IMR-90 (cell line): Measurements from ENCODE around the gene ARL6IP5. TPM values are rescaled to one million over a fixed set of nuclear protein-coding genes. Genes with fewer than 3 reads are reported as not detected.
A peak's percentile ranks its signal among the peaks of the same experiment; 100 is the strongest.

Experiments used
- ATAC-seq: fragments of 200-7000 bp; cut with Tn5 transposase; 2 replicates; pipeline ENCODE4 v1.9.1; 2020; ENCODE audit warnings: low read depth, mild to moderate bottlenecking, moderate library complexity
- BruUV-seq: library from RNA; stranded (reverse); fragments of 400-500 nt; replicated peaks from 2 replicates; lab custom pipeline; 2021; lab: Mats Ljungman, UMichigan
- CTCF ChIA-PET: fragments of 300-600 bp; formaldehyde crosslinking; extraction: SDS; loops from one replicate; lab custom pipeline; 2021; ENCODE audit warnings: antibody characterized with exemption; lab: Yijun Ruan, JAX
- POLR2A ChIA-PET: fragments of 300-600 bp; sonication (Branson Sonifier 250); formaldehyde crosslinking; loops from one replicate; lab custom pipeline; 2022; ENCODE audit warnings: antibody characterized with exemption; ENCODE audit not compliant: unreplicated experiment; lab: Charles Lee
- DNase-seq: peaks from one replicate; pipeline ENCODE4 v3.0.0; 2013
- H2AFZ ChIP-seq: replicated peaks from 2 replicates; pipeline ENCODE3; 2013; ENCODE audit warnings: low read length, mild to moderate bottlenecking; ENCODE audit not compliant: poor library complexity
- H2AK5ac ChIP-seq: 2 replicates; pipeline ENCODE4 v1.6.1; 2013; ENCODE audit warnings: low read depth, low read length, inconsistent platforms
- H2AK9ac ChIP-seq: replicated peaks from 2 replicates; pipeline ENCODE3; 2013; ENCODE audit warnings: mild to moderate bottlenecking, low read depth, low read length, moderate library complexity; ENCODE audit not compliant: poor library complexity
- H2BK120ac ChIP-seq: 2 replicates; pipeline ENCODE4 v1.6.1; 2013; ENCODE audit warnings: low read depth, low read length, inconsistent platforms
- H2BK15ac ChIP-seq: 3 replicates; pipeline ENCODE4 v1.6.1; 2013; ENCODE audit warnings: low read depth, low read length, inconsistent platforms
- H2BK20ac ChIP-seq: 2 replicates; pipeline ENCODE4 v1.6.1; 2013; ENCODE audit warnings: low read depth, mild to moderate bottlenecking, inconsistent platforms, low read length, moderate library complexity
- H2BK5ac ChIP-seq: 2 replicates; pipeline ENCODE4 v1.6.1; 2013; ENCODE audit warnings: mild to moderate bottlenecking, low read depth, low read length, inconsistent platforms; ENCODE audit not compliant: poor library complexity, severe bottlenecking
- H3K14ac ChIP-seq: replicated peaks from 2 replicates; pipeline ENCODE4 v1.6.1; 2013; ENCODE audit warnings: low read depth, low read length, inconsistent platforms
- H3K18ac ChIP-seq: 2 replicates; pipeline ENCODE4 v1.6.1; 2013; ENCODE audit warnings: low read depth, low read length, control low read depth
- H3K23ac ChIP-seq: 2 replicates; pipeline ENCODE4 v1.6.1; 2013; ENCODE audit warnings: low read depth, low read length, inconsistent platforms
- H3K27ac ChIP-seq: 2 replicates; pipeline ENCODE4 v1.5.1; 2013; ENCODE audit warnings: mild to moderate bottlenecking, control low read depth, low read length; ENCODE audit not compliant: insufficient read depth
- H3K27me3 ChIP-seq: 2 replicates; pipeline ENCODE4 v1.6.1; 2013; ENCODE audit warnings: low read length; ENCODE audit not compliant: control insufficient read depth, insufficient read depth
- H3K36me3 ChIP-seq: 2 replicates; pipeline ENCODE4 v1.6.1; 2013; ENCODE audit warnings: low read length, mixed read lengths; ENCODE audit not compliant: control insufficient read depth, insufficient read depth
- H3K4ac ChIP-seq: 2 replicates; pipeline ENCODE4 v1.6.1; 2013; ENCODE audit warnings: low read depth, low read length, inconsistent platforms
- H3K4me1 ChIP-seq: 2 replicates; pipeline ENCODE4 v1.6.1; 2013; ENCODE audit warnings: low read length, mixed read lengths; ENCODE audit not compliant: control insufficient read depth, insufficient read depth
- H3K4me2 ChIP-seq: 2 replicates; pipeline ENCODE4 v1.6.1; 2013; ENCODE audit warnings: low read depth, mild to moderate bottlenecking, control low read depth, low read length, moderate library complexity
- H3K4me3 ChIP-seq: 2 replicates; pipeline ENCODE4 v1.5.1; 2013; ENCODE audit warnings: low read depth, mild to moderate bottlenecking, control low read depth, low read length, moderate library complexity; ENCODE audit not compliant: insufficient read depth
- H3K56ac ChIP-seq: 2 replicates; pipeline ENCODE4 v1.6.1; 2013; ENCODE audit warnings: low read length, inconsistent platforms; ENCODE audit not compliant: insufficient read depth; ENCODE audit errors: extremely low read depth
- H3K79me1 ChIP-seq, 2 experiments: 2 replicates each; pipeline ENCODE4 v1.6.1; 2013; ENCODE audit warnings: low read length in 2 of 2, inconsistent platforms in 1 of 2, low read depth in 1 of 2
- H3K9ac ChIP-seq: 2 replicates; pipeline ENCODE4 v1.6.1; 2013; ENCODE audit warnings: low read depth, low read length, control low read depth
- H3K9me1 ChIP-seq: 2 replicates; pipeline ENCODE4 v1.6.1; 2013; ENCODE audit warnings: low read length, inconsistent platforms; ENCODE audit not compliant: insufficient read depth
- H3K9me3 ChIP-seq: 2 replicates; pipeline ENCODE4 v1.6.1; 2013; ENCODE audit warnings: low read length; ENCODE audit not compliant: control insufficient read depth, insufficient read depth
- H4K20me1 ChIP-seq: 2 replicates; pipeline ENCODE4 v1.6.1; 2013; ENCODE audit warnings: low read length, inconsistent platforms; ENCODE audit not compliant: insufficient read depth
- H4K5ac ChIP-seq: 2 replicates; pipeline ENCODE4 v1.6.1; 2013; ENCODE audit warnings: mild to moderate bottlenecking, low read depth, low read length, control low read depth
- H4K8ac ChIP-seq, 2 experiments: 2 replicates each; pipeline ENCODE4 v1.6.1; 2013; ENCODE audit warnings: low read depth in 2 of 2, low read length in 2 of 2, control low read depth in 1 of 2, inconsistent platforms in 1 of 2
- H4K91ac ChIP-seq: 2 replicates; pipeline ENCODE4 v1.6.1; 2013; ENCODE audit warnings: low read depth, low read length, inconsistent platforms; ENCODE audit not compliant: insufficient read depth
- BHLHE40 ChIP-seq: fragments of 150-350 bp; IDR thresholded peaks from 2 replicates; pipeline ENCODE4 v1.6.1; 2016; ENCODE audit warnings: mild to moderate bottlenecking, low read depth, low read length
- CEBPB ChIP-seq: IDR thresholded peaks from 2 replicates; pipeline ENCODE4 v1.6.1; 2012; ENCODE audit warnings: low read depth, low read length, improper control_type of control experiment
- CHD1 ChIP-seq: IDR thresholded peaks from 2 replicates; pipeline ENCODE4 v1.6.1; 2012; ENCODE audit warnings: low read depth, low read length, improper control_type of control experiment
- FOS ChIP-seq: fragments of 150-350 bp; IDR thresholded peaks from 2 replicates; pipeline ENCODE4 v1.6.1; 2016; ENCODE audit warnings: low read depth, low read length
- MAFK ChIP-seq: IDR thresholded peaks from 2 replicates; pipeline ENCODE4 v1.6.1; 2012; ENCODE audit warnings: low read depth, low read length, improper control_type of control experiment
- MAZ ChIP-seq: IDR thresholded peaks from 2 replicates; pipeline ENCODE4 v1.6.1; 2012; ENCODE audit warnings: low read depth, mild to moderate bottlenecking, low read length, improper control_type of control experiment, moderate library complexity, borderline replicate concordance
- MXI1 ChIP-seq: IDR thresholded peaks from 2 replicates; pipeline ENCODE4 v1.6.1; 2012; ENCODE audit warnings: low read depth, mild to moderate bottlenecking, low read length, moderate library complexity, borderline replicate concordance
- NFE2L2 ChIP-seq: fragments of 150-350 bp; IDR thresholded peaks from 2 replicates; pipeline ENCODE4 v1.6.1; 2016; ENCODE audit warnings: low read depth, mild to moderate bottlenecking, low read length
- POLR2A ChIP-seq: IDR thresholded peaks from 2 replicates; pipeline ENCODE4 v1.6.1; 2012; ENCODE audit warnings: mild to moderate bottlenecking, low read depth, low read length
- RAD21 ChIP-seq: IDR thresholded peaks from 2 replicates; pipeline ENCODE4 v1.6.1; 2012; ENCODE audit warnings: low read length, improper control_type of control experiment
- RCOR1 ChIP-seq: IDR thresholded peaks from 2 replicates; pipeline ENCODE4 v1.6.1; 2012; ENCODE audit warnings: mild to moderate bottlenecking, low read length, improper control_type of control experiment; ENCODE audit not compliant: insufficient replicate concordance
- RFX5 ChIP-seq: IDR thresholded peaks from 2 replicates; pipeline ENCODE4 v1.8.0; 2012; ENCODE audit warnings: low read depth, mild to moderate bottlenecking, low read length, moderate library complexity
- SMC3 ChIP-seq: fragments of 150-350 bp; IDR thresholded peaks from 2 replicates; pipeline ENCODE4 v1.6.1; 2016; ENCODE audit warnings: low read depth, mild to moderate bottlenecking, antibody characterized with exemption, low read length, moderate library complexity
- WGBS, 2 experiments: methylation state at CpG; one replicate each; pipeline versions ENCODE4 v1.1.5 to v1.1.7; 2013; ENCODE audit warnings: missing lambda C conversion rate in 2 of 2; ENCODE audit not compliant: insufficient read length in 1 of 2; ENCODE audit errors: extremely low coverage in 2 of 2; 5-methylcytosine and 5-hydroxymethylcytosine counted together
- dilution Hi-C: fragments of 300-500 bp; cut with HindIII; formaldehyde crosslinking; loops from one replicate; pipeline ENCODE4 v1.14.3; 2018; ENCODE audit warnings: low sequenced_read_pairs; ENCODE audit not compliant: unreplicated experiment
- in situ Hi-C: fragments of 300-500 bp; cut with MboI; formaldehyde crosslinking; loops from 3 replicates; pipeline ENCODE4 v1.14.3; 2019; ENCODE audit warnings: low sequenced_read_pairs, inconsistent platforms, mixed read lengths
- intact Hi-C: fragments of 100-400 bp; cut with micrococcal nuclease; formaldehyde crosslinking; loops from 2 replicates; pipeline ENCODE4 v1.10.0; 2022
- polyA plus RNA-seq, 3 experiments: library from polyadenylated mRNA; depleted of rRNA; stranded (reverse); fragments of >200 nt; gene quantifications; 2 replicates each; pipeline ENCODE4 v1.2.3, GENCODE V29; 2012; ENCODE audit warnings: low replicate concordance in 1 of 3
- total RNA-seq: library from RNA; depleted of rRNA; stranded (reverse); fragments of >200 nt; gene quantifications from 2 replicates; pipeline ENCODE4 v1.2.3, GENCODE V29; 2012
- TF ChIP-seq, protein P1 (sequence below): fragments of 150-350 bp; IDR thresholded peaks from 2 replicates; pipeline ENCODE4 v1.6.1; 2017; ENCODE audit warnings: mild to moderate bottlenecking, antibody characterized with exemption, low read length, low read depth
- TF ChIP-seq, protein P2 (sequence below): fragments of 150-350 bp; IDR thresholded peaks from 2 replicates; pipeline ENCODE4 v1.6.1; 2016; ENCODE audit warnings: low read depth, mild to moderate bottlenecking, low read length, moderate library complexity, borderline replicate concordance
- TF ChIP-seq, protein P3 (sequence below): conservative IDR thresholded peaks from 2 replicates; pipeline ENCODE4 v1.5.1; 2012; ENCODE audit warnings: mild to moderate bottlenecking, low read depth, low read length, improper control_type of control experiment

The ARL6IP5 gene
- total and polyA plus RNA-seq, 2 of the 4 experiments (the other 2 are of a cell fraction) = 76.4 to 98.8 TPM

DNA sequence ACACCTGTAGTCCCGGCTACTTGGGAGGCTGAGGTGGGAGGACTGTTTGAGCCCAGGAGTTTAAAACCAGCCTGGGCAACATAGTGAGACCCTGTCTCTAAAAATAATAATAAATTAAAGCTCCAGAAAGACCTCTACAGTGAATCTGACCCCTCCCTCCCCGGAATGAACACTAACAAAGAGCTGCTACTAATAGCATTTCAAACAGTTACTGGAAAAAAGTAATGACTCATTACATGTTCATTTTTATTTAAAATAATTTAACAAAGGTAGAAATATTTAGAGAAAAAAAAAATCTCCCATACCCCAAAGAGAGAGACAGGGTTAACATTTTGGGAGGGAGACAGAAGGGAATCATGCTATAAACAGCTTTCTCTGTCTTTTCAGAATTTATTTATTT, 2.4 kb upstream of the ARL6IP5 start:
- Histone ChIP-seq H3K9me1 (peaks cover 7% of the 10 kb centered on the region), H3K14ac (no peak overlapping the region), H3K4me3 (no peak overlapping the region), H3K4ac (peak overlapping the region; percentile 31; the same call in 1 of the 2 replicates), H2AK9ac (no peak overlapping the region), H2AK5ac (peak overlapping the region; percentile 35; the same call in 1 of the 2 replicates), H3K18ac (no peak overlapping the region), H4K20me1 (peaks cover 4% of the 10 kb centered on the region; the same call in 1 of the 2 replicates), H4K8ac (peak overlapping the region in 1 of 2 experiments; percentile 39; a peak in 1 of 4 replicates), H3K36me3 (peaks cover under 1% of the 10 kb centered on the region; the same call in 1 of the 2 replicates), H4K5ac (no peak overlapping the region), H3K9me3 (no peaks in the 10 kb centered on the region), H3K27me3 (no peaks in the 10 kb centered on the region), H2BK120ac (peak overlapping the region; percentile 52), H3K27ac (no peak overlapping the region), H2BK5ac (peak overlapping the region; percentile 68), H3K4me2 (no peak overlapping the region), H3K56ac (no peak overlapping the region), H3K4me1 (peaks cover 11% of the 10 kb centered on the region), H2BK15ac (0 out of 3 replicates have a peak overlapping the region, but pooled peaks have one; percentile 23), H3K23ac (0 out of 2 replicates have a peak overlapping the region, but pooled peaks have one; percentile 6), H2AFZ (no peak overlapping the region), H3K9ac (no peak overlapping the region), H4K91ac (no peak overlapping the region), H3K79me1 (peaks cover 0 to 43% of the 10 kb centered on the region in 2 experiments), H2BK20ac (peak overlapping the region; percentile 30; the same call in 1 of the 2 replicates)
- BruUV-seq = no TSS peak
- in situ Hi-C loops (no loop called here), dilution Hi-C loops (no loop called here), intact Hi-C loops (loop anchor here (10.0 kb wide), 2 partner anchors 782 to 862 kb away; no protein-coding TSS in a partner anchor)
- ATAC-seq = no peak
- DNase-seq = no peak
- no peak for TF ChIP-seq SMC3
- TF ChIP-seq RAD21 = no peak
- no peak for TF ChIP-seq POLR2A
- no peak for TF ChIP-seq CEBPB
- no peak for TF ChIP-seq NFE2L2
- TF ChIP-seq, protein P1, sequence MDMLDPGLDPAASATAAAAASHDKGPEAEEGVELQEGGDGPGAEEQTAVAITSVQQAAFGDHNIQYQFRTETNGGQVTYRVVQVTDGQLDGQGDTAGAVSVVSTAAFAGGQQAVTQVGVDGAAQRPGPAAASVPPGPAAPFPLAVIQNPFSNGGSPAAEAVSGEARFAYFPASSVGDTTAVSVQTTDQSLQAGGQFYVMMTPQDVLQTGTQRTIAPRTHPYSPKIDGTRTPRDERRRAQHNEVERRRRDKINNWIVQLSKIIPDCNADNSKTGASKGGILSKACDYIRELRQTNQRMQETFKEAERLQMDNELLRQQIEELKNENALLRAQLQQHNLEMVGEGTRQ = no peak
- TF ChIP-seq CHD1 = no peak
- TF ChIP-seq MAZ = no peak
- TF ChIP-seq, protein P2, sequence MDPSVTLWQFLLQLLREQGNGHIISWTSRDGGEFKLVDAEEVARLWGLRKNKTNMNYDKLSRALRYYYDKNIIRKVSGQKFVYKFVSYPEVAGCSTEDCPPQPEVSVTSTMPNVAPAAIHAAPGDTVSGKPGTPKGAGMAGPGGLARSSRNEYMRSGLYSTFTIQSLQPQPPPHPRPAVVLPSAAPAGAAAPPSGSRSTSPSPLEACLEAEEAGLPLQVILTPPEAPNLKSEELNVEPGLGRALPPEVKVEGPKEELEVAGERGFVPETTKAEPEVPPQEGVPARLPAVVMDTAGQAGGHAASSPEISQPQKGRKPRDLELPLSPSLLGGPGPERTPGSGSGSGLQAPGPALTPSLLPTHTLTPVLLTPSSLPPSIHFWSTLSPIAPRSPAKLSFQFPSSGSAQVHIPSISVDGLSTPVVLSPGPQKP = no peak
- TF ChIP-seq FOS = no peak
- TF ChIP-seq, protein P3, sequence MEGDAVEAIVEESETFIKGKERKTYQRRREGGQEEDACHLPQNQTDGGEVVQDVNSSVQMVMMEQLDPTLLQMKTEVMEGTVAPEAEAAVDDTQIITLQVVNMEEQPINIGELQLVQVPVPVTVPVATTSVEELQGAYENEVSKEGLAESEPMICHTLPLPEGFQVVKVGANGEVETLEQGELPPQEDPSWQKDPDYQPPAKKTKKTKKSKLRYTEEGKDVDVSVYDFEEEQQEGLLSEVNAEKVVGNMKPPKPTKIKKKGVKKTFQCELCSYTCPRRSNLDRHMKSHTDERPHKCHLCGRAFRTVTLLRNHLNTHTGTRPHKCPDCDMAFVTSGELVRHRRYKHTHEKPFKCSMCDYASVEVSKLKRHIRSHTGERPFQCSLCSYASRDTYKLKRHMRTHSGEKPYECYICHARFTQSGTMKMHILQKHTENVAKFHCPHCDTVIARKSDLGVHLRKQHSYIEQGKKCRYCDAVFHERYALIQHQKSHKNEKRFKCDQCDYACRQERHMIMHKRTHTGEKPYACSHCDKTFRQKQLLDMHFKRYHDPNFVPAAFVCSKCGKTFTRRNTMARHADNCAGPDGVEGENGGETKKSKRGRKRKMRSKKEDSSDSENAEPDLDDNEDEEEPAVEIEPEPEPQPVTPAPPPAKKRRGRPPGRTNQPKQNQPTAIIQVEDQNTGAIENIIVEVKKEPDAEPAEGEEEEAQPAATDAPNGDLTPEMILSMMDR = no peak
- TF ChIP-seq RCOR1 = no peak
- no peak for TF ChIP-seq BHLHE40
- no peak for TF ChIP-seq RFX5
- no peak for TF ChIP-seq MAFK
- TF ChIP-seq MXI1 = no peak
- WGBS, 2 experiments = no CpG with 5 or more reads among the region's 2 CpGs
- ChIA-PET POLR2A (no interaction called here), CTCF (interaction anchor here (0.6 kb wide), 1 partner anchor 34 kb away, joined by 3 read pairs; no protein-coding TSS in a partner anchor)
